HG03060 (cell line): ENCODE results near the gene POC1A.
A peak's percentile ranks its signal among the peaks of the same experiment; 100 is the strongest.
"Not testable (repeated sequence)": the region's sequence is repeated elsewhere in the genome, so short reads cannot be mapped to it uniquely, and the experiment has no call there.

Experiments
- ATAC-seq: cut with Tn5 transposase; IDR thresholded peaks from one replicate; pipeline ENCODE4 v1.9.1; 2021; ENCODE audit warnings: low read depth, moderate number of reproducible peaks; ENCODE audit not compliant: unreplicated experiment

Gene POC1A

GRCh38 chr3:52153389-52154096 lies 680 bp downstream of the POC1A start:
- ATAC-seq: peak; percentile 6

GRCh38 chr3:52151991-52152390 lies 2.2 kb downstream of the POC1A start:
- ATAC-seq: not testable (repeated sequence)

- ATAC-seq: no peak
These were observed 3.4 kb downstream of the POC1A start for GRCh38 chr3:52150860-52151259.

GRCh38 chr3:52150357-52150756 lies 3.9 kb downstream of the POC1A start:
- no peak for ATAC-seq

- ATAC-seq: no peak
These were observed 4.5 kb downstream of the POC1A start for GRCh38 chr3:52149726-52150125.

- ATAC-seq: no peak
These were observed 5.2 kb downstream of the POC1A start for GRCh38 chr3:52149021-52149420.

- no peak for ATAC-seq
These were observed 6.4 kb downstream of the POC1A start for GRCh38 chr3:52147804-52148203.

- ATAC-seq: no peak
These were observed 7.4 kb downstream of the POC1A start for GRCh38 chr3:52146811-52147210.

- no peak for ATAC-seq
These were observed 8.0 kb downstream of the POC1A start for GRCh38 chr3:52146189-52146588.

GRCh38 chr3:52145736-52146110 lies 8.5 kb downstream of the POC1A start:
- ATAC-seq: no peak

- no peak for ATAC-seq
These were observed 9.2 kb downstream of the POC1A start for GRCh38 chr3:52144796-52145735.

GRCh38 chr3:52144034-52144795 lies 10.0 kb downstream of the POC1A start:
- ATAC-seq: no peak

- ATAC-seq: no peak
These were observed 10.6 kb downstream of the POC1A start for GRCh38 chr3:52143616-52144015.

GRCh38 chr3:52143156-52143555 lies 11.1 kb downstream of the POC1A start:
- ATAC-seq: no peak

- no peak for ATAC-seq
These were observed 12.5 kb downstream of the POC1A start for GRCh38 chr3:52141751-52142150.

GRCh38 chr3:52140769-52141168 lies 13.5 kb downstream of the POC1A start:
- no peak for ATAC-seq

GRCh38 chr3:52140000-52140399 lies 14.2 kb downstream of the POC1A start:
- no peak for ATAC-seq

- no peak for ATAC-seq
These were observed 16.9 kb downstream of the POC1A start for GRCh38 chr3:52137311-52137710.

- ATAC-seq: no peak
These were observed 17.7 kb downstream of the POC1A start for GRCh38 chr3:52136513-52136912.

GRCh38 chr3:52135332-52135731 lies 18.9 kb downstream of the POC1A start:
- ATAC-seq: no peak

GRCh38 chr3:52134761-52135160 lies 19.5 kb downstream of the POC1A start:
- no peak for ATAC-seq
